IMR-90 (cell line): ENCODE measurements around the gene UBASH3B. TPM values are rescaled to one million over a fixed set of nuclear protein-coding genes. Genes with fewer than 3 reads are reported as not detected.

ENCODE experiments used
- ATAC-seq: fragments of 200-7000 bp; cut with Tn5 transposase; 2 replicates; pipeline ENCODE4 v1.9.1; 2020; ENCODE audit warnings: low read depth, mild to moderate bottlenecking, moderate library complexity
- BruUV-seq: library from RNA; stranded (reverse); fragments of 400-500 nt; replicated peaks from 2 replicates; lab custom pipeline; 2021; lab: Mats Ljungman, UMichigan
- CTCF ChIA-PET: fragments of 300-600 bp; formaldehyde crosslinking; extraction: SDS; loops from one replicate; lab custom pipeline; 2021; ENCODE audit warnings: antibody characterized with exemption; lab: Yijun Ruan, JAX
- POLR2A ChIA-PET: fragments of 300-600 bp; sonication (Branson Sonifier 250); formaldehyde crosslinking; loops from one replicate; lab custom pipeline; 2022; ENCODE audit warnings: antibody characterized with exemption; ENCODE audit not compliant: unreplicated experiment; lab: Charles Lee
- DNase-seq: peaks from one replicate; pipeline ENCODE4 v3.0.0; 2013
- H2AFZ ChIP-seq: replicated peaks from 2 replicates; pipeline ENCODE3; 2013; ENCODE audit warnings: low read length, mild to moderate bottlenecking; ENCODE audit not compliant: poor library complexity
- H2AK5ac ChIP-seq: 2 replicates; pipeline ENCODE4 v1.6.1; 2013; ENCODE audit warnings: low read depth, low read length, inconsistent platforms
- H2AK9ac ChIP-seq: replicated peaks from 2 replicates; pipeline ENCODE3; 2013; ENCODE audit warnings: mild to moderate bottlenecking, low read depth, low read length, moderate library complexity; ENCODE audit not compliant: poor library complexity
- H2BK120ac ChIP-seq: 2 replicates; pipeline ENCODE4 v1.6.1; 2013; ENCODE audit warnings: low read depth, low read length, inconsistent platforms
- H2BK15ac ChIP-seq: 3 replicates; pipeline ENCODE4 v1.6.1; 2013; ENCODE audit warnings: low read depth, low read length, inconsistent platforms
- H2BK20ac ChIP-seq: 2 replicates; pipeline ENCODE4 v1.6.1; 2013; ENCODE audit warnings: low read depth, mild to moderate bottlenecking, inconsistent platforms, low read length, moderate library complexity
- H2BK5ac ChIP-seq: 2 replicates; pipeline ENCODE4 v1.6.1; 2013; ENCODE audit warnings: mild to moderate bottlenecking, low read depth, low read length, inconsistent platforms; ENCODE audit not compliant: poor library complexity, severe bottlenecking
- H3K14ac ChIP-seq: replicated peaks from 2 replicates; pipeline ENCODE4 v1.6.1; 2013; ENCODE audit warnings: low read depth, low read length, inconsistent platforms
- H3K18ac ChIP-seq: 2 replicates; pipeline ENCODE4 v1.6.1; 2013; ENCODE audit warnings: low read depth, low read length, control low read depth
- H3K23ac ChIP-seq: 2 replicates; pipeline ENCODE4 v1.6.1; 2013; ENCODE audit warnings: low read depth, low read length, inconsistent platforms
- H3K27ac ChIP-seq: 2 replicates; pipeline ENCODE4 v1.5.1; 2013; ENCODE audit warnings: mild to moderate bottlenecking, control low read depth, low read length; ENCODE audit not compliant: insufficient read depth
- H3K27me3 ChIP-seq: 2 replicates; pipeline ENCODE4 v1.6.1; 2013; ENCODE audit warnings: low read length; ENCODE audit not compliant: control insufficient read depth, insufficient read depth
- H3K36me3 ChIP-seq: 2 replicates; pipeline ENCODE4 v1.6.1; 2013; ENCODE audit warnings: low read length, mixed read lengths; ENCODE audit not compliant: control insufficient read depth, insufficient read depth
- H3K4ac ChIP-seq: 2 replicates; pipeline ENCODE4 v1.6.1; 2013; ENCODE audit warnings: low read depth, low read length, inconsistent platforms
- H3K4me1 ChIP-seq: 2 replicates; pipeline ENCODE4 v1.6.1; 2013; ENCODE audit warnings: low read length, mixed read lengths; ENCODE audit not compliant: control insufficient read depth, insufficient read depth
- H3K4me2 ChIP-seq: 2 replicates; pipeline ENCODE4 v1.6.1; 2013; ENCODE audit warnings: low read depth, mild to moderate bottlenecking, control low read depth, low read length, moderate library complexity
- H3K4me3 ChIP-seq: 2 replicates; pipeline ENCODE4 v1.5.1; 2013; ENCODE audit warnings: low read depth, mild to moderate bottlenecking, control low read depth, low read length, moderate library complexity; ENCODE audit not compliant: insufficient read depth
- H3K56ac ChIP-seq: 2 replicates; pipeline ENCODE4 v1.6.1; 2013; ENCODE audit warnings: low read length, inconsistent platforms; ENCODE audit not compliant: insufficient read depth; ENCODE audit errors: extremely low read depth
- H3K79me1 ChIP-seq, 2 experiments: 2 replicates each; pipeline ENCODE4 v1.6.1; 2013; ENCODE audit warnings: low read length in 2 of 2, inconsistent platforms in 1 of 2, low read depth in 1 of 2
- H3K9ac ChIP-seq: 2 replicates; pipeline ENCODE4 v1.6.1; 2013; ENCODE audit warnings: low read depth, low read length, control low read depth
- H3K9me1 ChIP-seq: 2 replicates; pipeline ENCODE4 v1.6.1; 2013; ENCODE audit warnings: low read length, inconsistent platforms; ENCODE audit not compliant: insufficient read depth
- H3K9me3 ChIP-seq: 2 replicates; pipeline ENCODE4 v1.6.1; 2013; ENCODE audit warnings: low read length; ENCODE audit not compliant: control insufficient read depth, insufficient read depth
- H4K20me1 ChIP-seq: 2 replicates; pipeline ENCODE4 v1.6.1; 2013; ENCODE audit warnings: low read length, inconsistent platforms; ENCODE audit not compliant: insufficient read depth
- H4K5ac ChIP-seq: 2 replicates; pipeline ENCODE4 v1.6.1; 2013; ENCODE audit warnings: mild to moderate bottlenecking, low read depth, low read length, control low read depth
- H4K8ac ChIP-seq, 2 experiments: 2 replicates each; pipeline ENCODE4 v1.6.1; 2013; ENCODE audit warnings: low read depth in 2 of 2, low read length in 2 of 2, control low read depth in 1 of 2, inconsistent platforms in 1 of 2
- H4K91ac ChIP-seq: 2 replicates; pipeline ENCODE4 v1.6.1; 2013; ENCODE audit warnings: low read depth, low read length, inconsistent platforms; ENCODE audit not compliant: insufficient read depth
- BHLHE40 ChIP-seq: fragments of 150-350 bp; IDR thresholded peaks from 2 replicates; pipeline ENCODE4 v1.6.1; 2016; ENCODE audit warnings: mild to moderate bottlenecking, low read depth, low read length
- CEBPB ChIP-seq: IDR thresholded peaks from 2 replicates; pipeline ENCODE4 v1.6.1; 2012; ENCODE audit warnings: low read depth, low read length, improper control_type of control experiment
- CHD1 ChIP-seq: IDR thresholded peaks from 2 replicates; pipeline ENCODE4 v1.6.1; 2012; ENCODE audit warnings: low read depth, low read length, improper control_type of control experiment
- ELK1 ChIP-seq: fragments of 150-350 bp; IDR thresholded peaks from 2 replicates; pipeline ENCODE4 v1.6.1; 2016; ENCODE audit warnings: low read depth, mild to moderate bottlenecking, low read length, moderate library complexity, borderline replicate concordance
- FOS ChIP-seq: fragments of 150-350 bp; IDR thresholded peaks from 2 replicates; pipeline ENCODE4 v1.6.1; 2016; ENCODE audit warnings: low read depth, low read length
- MAFK ChIP-seq: IDR thresholded peaks from 2 replicates; pipeline ENCODE4 v1.6.1; 2012; ENCODE audit warnings: low read depth, low read length, improper control_type of control experiment
- MAZ ChIP-seq: IDR thresholded peaks from 2 replicates; pipeline ENCODE4 v1.6.1; 2012; ENCODE audit warnings: low read depth, mild to moderate bottlenecking, low read length, improper control_type of control experiment, moderate library complexity, borderline replicate concordance
- MXI1 ChIP-seq: IDR thresholded peaks from 2 replicates; pipeline ENCODE4 v1.6.1; 2012; ENCODE audit warnings: low read depth, mild to moderate bottlenecking, low read length, moderate library complexity, borderline replicate concordance
- NFE2L2 ChIP-seq: fragments of 150-350 bp; IDR thresholded peaks from 2 replicates; pipeline ENCODE4 v1.6.1; 2016; ENCODE audit warnings: low read depth, mild to moderate bottlenecking, low read length
- POLR2A ChIP-seq: IDR thresholded peaks from 2 replicates; pipeline ENCODE4 v1.6.1; 2012; ENCODE audit warnings: mild to moderate bottlenecking, low read depth, low read length
- RAD21 ChIP-seq: IDR thresholded peaks from 2 replicates; pipeline ENCODE4 v1.6.1; 2012; ENCODE audit warnings: low read length, improper control_type of control experiment
- RCOR1 ChIP-seq: IDR thresholded peaks from 2 replicates; pipeline ENCODE4 v1.6.1; 2012; ENCODE audit warnings: mild to moderate bottlenecking, low read length, improper control_type of control experiment; ENCODE audit not compliant: insufficient replicate concordance
- RFX5 ChIP-seq: IDR thresholded peaks from 2 replicates; pipeline ENCODE4 v1.8.0; 2012; ENCODE audit warnings: low read depth, mild to moderate bottlenecking, low read length, moderate library complexity
- SMC3 ChIP-seq: fragments of 150-350 bp; IDR thresholded peaks from 2 replicates; pipeline ENCODE4 v1.6.1; 2016; ENCODE audit warnings: low read depth, mild to moderate bottlenecking, antibody characterized with exemption, low read length, moderate library complexity
- WGBS, 2 experiments: methylation state at CpG; one replicate each; pipeline versions ENCODE4 v1.1.5 to v1.1.7; 2013; ENCODE audit warnings: missing lambda C conversion rate in 2 of 2; ENCODE audit not compliant: insufficient read length in 1 of 2; ENCODE audit errors: extremely low coverage in 2 of 2; 5-methylcytosine and 5-hydroxymethylcytosine counted together
- dilution Hi-C: fragments of 300-500 bp; cut with HindIII; formaldehyde crosslinking; loops from one replicate; pipeline ENCODE4 v1.14.3; 2018; ENCODE audit warnings: low sequenced_read_pairs; ENCODE audit not compliant: unreplicated experiment
- in situ Hi-C: fragments of 300-500 bp; cut with MboI; formaldehyde crosslinking; loops from 3 replicates; pipeline ENCODE4 v1.14.3; 2019; ENCODE audit warnings: low sequenced_read_pairs, inconsistent platforms, mixed read lengths
- intact Hi-C: fragments of 100-400 bp; cut with micrococcal nuclease; formaldehyde crosslinking; loops from 2 replicates; pipeline ENCODE4 v1.10.0; 2022
- polyA plus RNA-seq, 3 experiments: library from polyadenylated mRNA; depleted of rRNA; stranded (reverse); fragments of >200 nt; gene quantifications; 2 replicates each; pipeline ENCODE4 v1.2.3, GENCODE V29; 2012; ENCODE audit warnings: low replicate concordance in 1 of 3
- total RNA-seq: library from RNA; depleted of rRNA; stranded (reverse); fragments of >200 nt; gene quantifications from 2 replicates; pipeline ENCODE4 v1.2.3, GENCODE V29; 2012
- TF ChIP-seq, protein P1 (sequence below): fragments of 150-350 bp; IDR thresholded peaks from 2 replicates; pipeline ENCODE4 v1.6.1; 2017; ENCODE audit warnings: mild to moderate bottlenecking, antibody characterized with exemption, low read length, low read depth
- TF ChIP-seq, protein P2 (sequence below): conservative IDR thresholded peaks from 2 replicates; pipeline ENCODE4 v1.5.1; 2012; ENCODE audit warnings: mild to moderate bottlenecking, low read depth, low read length, improper control_type of control experiment

UBASH3B gene
- total and polyA plus RNA-seq, 2 of the 4 experiments (the other 2 are of a cell fraction), result 27.2 to 48.0 TPM

GRCh38 chr11:122723576-122723975, 68.1 kb downstream of the UBASH3B start:
- Histone ChIP-seq H2BK120ac (peak overlapping the region; percentile 88), H3K4me1 (peaks cover 37% of the 10 kb centered on the region), H3K79me1 (peaks cover 20 to 81% of the 10 kb centered on the region in 2 experiments), H3K9me3 (no peaks in the 10 kb centered on the region), H3K56ac (no peak overlapping the region), H3K14ac (peak overlapping the region; percentile 79), H3K18ac (peak overlapping the region; percentile 86; the same call in 1 of the 2 replicates), H2AFZ (no peak overlapping the region), H4K8ac (peak overlapping the region in 1 of 2 experiments; percentile 82; a peak in 3 of 4 replicates), H2AK5ac (peak overlapping the region; percentile 88), H3K4me2 (no peak overlapping the region), H3K4ac (peak overlapping the region; percentile 77), H2BK5ac (peak overlapping the region; percentile 61), H3K9me1 (peaks cover 32% of the 10 kb centered on the region), H4K20me1 (peaks cover 14% of the 10 kb centered on the region), H3K9ac (no peak overlapping the region), H2BK20ac (peak overlapping the region; percentile 60), H4K91ac (peak overlapping the region; percentile 83), H3K23ac (peak overlapping the region; percentile 80), H4K5ac (peak overlapping the region; percentile 82; the same call in 1 of the 2 replicates), H3K27ac (peak overlapping the region; percentile 10), H3K27me3 (no peaks in the 10 kb centered on the region), H2BK15ac (peak overlapping the region; percentile 79; the same call in 2 of the 3 replicates), H3K36me3 (no peaks in the 10 kb centered on the region), H3K4me3 (no peak overlapping the region), H2AK9ac (peak overlapping the region; percentile 26)
- intact Hi-C loops, result loop anchor here (5.0 kb wide), 1 partner anchor 66 kb away; the partner anchor contains the start of gene UBASH3B
- in situ Hi-C loops, result no loop called here
- ChIA-PET POLR2A (interaction anchor here (0.5 kb wide), 1 partner anchor 67 kb away, joined by 3 read pairs; no protein-coding TSS in a partner anchor), CTCF (interaction anchor here (0.6 to 1.0 kb wide), 2 partner anchors 58 to 68 kb away, joined by 3 read pairs; no protein-coding TSS in a partner anchor)
- no TSS peak for BruUV-seq
- WGBS, 2 experiments, result 100% methylated on average over 1 of the region's 3 CpGs; no CpG with 5 or more reads in 1 of the 2 experiments
- dilution Hi-C loops, result no loop called here
- DNase-seq, result peak; percentile 45
- ATAC-seq, result no peak
- TF ChIP-seq, protein P1, sequence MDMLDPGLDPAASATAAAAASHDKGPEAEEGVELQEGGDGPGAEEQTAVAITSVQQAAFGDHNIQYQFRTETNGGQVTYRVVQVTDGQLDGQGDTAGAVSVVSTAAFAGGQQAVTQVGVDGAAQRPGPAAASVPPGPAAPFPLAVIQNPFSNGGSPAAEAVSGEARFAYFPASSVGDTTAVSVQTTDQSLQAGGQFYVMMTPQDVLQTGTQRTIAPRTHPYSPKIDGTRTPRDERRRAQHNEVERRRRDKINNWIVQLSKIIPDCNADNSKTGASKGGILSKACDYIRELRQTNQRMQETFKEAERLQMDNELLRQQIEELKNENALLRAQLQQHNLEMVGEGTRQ, result no peak
- TF ChIP-seq ELK1 (no peak), MAFK (no peak), MXI1 (no peak), RFX5 (no peak), RCOR1 (no peak), POLR2A (no peak), FOS (no peak), MAZ (no peak), NFE2L2 (no peak), BHLHE40 (no peak), CHD1 (no peak), SMC3 (no peak), CEBPB (no peak), RAD21 (no peak)
- TF ChIP-seq, protein P2, sequence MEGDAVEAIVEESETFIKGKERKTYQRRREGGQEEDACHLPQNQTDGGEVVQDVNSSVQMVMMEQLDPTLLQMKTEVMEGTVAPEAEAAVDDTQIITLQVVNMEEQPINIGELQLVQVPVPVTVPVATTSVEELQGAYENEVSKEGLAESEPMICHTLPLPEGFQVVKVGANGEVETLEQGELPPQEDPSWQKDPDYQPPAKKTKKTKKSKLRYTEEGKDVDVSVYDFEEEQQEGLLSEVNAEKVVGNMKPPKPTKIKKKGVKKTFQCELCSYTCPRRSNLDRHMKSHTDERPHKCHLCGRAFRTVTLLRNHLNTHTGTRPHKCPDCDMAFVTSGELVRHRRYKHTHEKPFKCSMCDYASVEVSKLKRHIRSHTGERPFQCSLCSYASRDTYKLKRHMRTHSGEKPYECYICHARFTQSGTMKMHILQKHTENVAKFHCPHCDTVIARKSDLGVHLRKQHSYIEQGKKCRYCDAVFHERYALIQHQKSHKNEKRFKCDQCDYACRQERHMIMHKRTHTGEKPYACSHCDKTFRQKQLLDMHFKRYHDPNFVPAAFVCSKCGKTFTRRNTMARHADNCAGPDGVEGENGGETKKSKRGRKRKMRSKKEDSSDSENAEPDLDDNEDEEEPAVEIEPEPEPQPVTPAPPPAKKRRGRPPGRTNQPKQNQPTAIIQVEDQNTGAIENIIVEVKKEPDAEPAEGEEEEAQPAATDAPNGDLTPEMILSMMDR, result no peak
